RWPE2 (cell line): ENCODE results near the gene PLPPR5.

Experiments
- ATAC-seq: fragments of 200-7000 bp; cut with Tn5 transposase; 3 replicates; pipeline ENCODE4 v1.9.1; 2021; ENCODE audit warnings: low read depth
- DNase-seq: peaks from one replicate; pipeline ENCODE4 v3.0.0-alpha.2; 2020; ENCODE audit warnings: low spot score
- H3K27ac ChIP-seq: fragments of 450-650 bp; 2 replicates; pipeline ENCODE4 v1.5.1; 2017; ENCODE audit warnings: mild to moderate bottlenecking; ENCODE audit not compliant: poor library complexity, severe bottlenecking
- H3K27me3 ChIP-seq: fragments of 250-450 bp; sonication (Bioruptor Pico); 2 replicates; pipeline ENCODE4 v1.5.1; 2021; ENCODE audit warnings: mild to moderate bottlenecking, moderate library complexity; ENCODE audit not compliant: insufficient read depth, poor library complexity, severe bottlenecking
- H3K36me3 ChIP-seq: fragments of 250-450 bp; sonication (Bioruptor Pico); 2 replicates; pipeline ENCODE4 v1.5.1; 2020; ENCODE audit warnings: low read depth, mild to moderate bottlenecking, moderate library complexity
- H3K4me1 ChIP-seq: fragments of 250-450 bp; sonication (Bioruptor Pico); 2 replicates; pipeline ENCODE4 v1.5.1; 2021; ENCODE audit warnings: mild to moderate bottlenecking, moderate library complexity; ENCODE audit not compliant: insufficient read depth, poor library complexity, severe bottlenecking
- H3K4me3 ChIP-seq: fragments of 250-450 bp; sonication (Bioruptor Pico); 2 replicates; pipeline ENCODE4 v1.5.1; 2021; ENCODE audit warnings: mild to moderate bottlenecking, moderate library complexity; ENCODE audit not compliant: severe bottlenecking
- H3K9me3 ChIP-seq: fragments of 250-450 bp; sonication (Bioruptor Pico); 2 replicates; pipeline ENCODE4 v1.5.1; 2021; ENCODE audit warnings: mild to moderate bottlenecking, moderate library complexity; ENCODE audit not compliant: severe bottlenecking
- TF ChIP-seq, protein P1 (sequence below): fragments of 450-650 bp; IDR thresholded peaks from one replicate; pipeline ENCODE4 v1.5.1; 2017; ENCODE audit warnings: mild to moderate bottlenecking, moderate library complexity; ENCODE audit not compliant: poor library complexity, severe bottlenecking

The PLPPR5 gene

DNA sequence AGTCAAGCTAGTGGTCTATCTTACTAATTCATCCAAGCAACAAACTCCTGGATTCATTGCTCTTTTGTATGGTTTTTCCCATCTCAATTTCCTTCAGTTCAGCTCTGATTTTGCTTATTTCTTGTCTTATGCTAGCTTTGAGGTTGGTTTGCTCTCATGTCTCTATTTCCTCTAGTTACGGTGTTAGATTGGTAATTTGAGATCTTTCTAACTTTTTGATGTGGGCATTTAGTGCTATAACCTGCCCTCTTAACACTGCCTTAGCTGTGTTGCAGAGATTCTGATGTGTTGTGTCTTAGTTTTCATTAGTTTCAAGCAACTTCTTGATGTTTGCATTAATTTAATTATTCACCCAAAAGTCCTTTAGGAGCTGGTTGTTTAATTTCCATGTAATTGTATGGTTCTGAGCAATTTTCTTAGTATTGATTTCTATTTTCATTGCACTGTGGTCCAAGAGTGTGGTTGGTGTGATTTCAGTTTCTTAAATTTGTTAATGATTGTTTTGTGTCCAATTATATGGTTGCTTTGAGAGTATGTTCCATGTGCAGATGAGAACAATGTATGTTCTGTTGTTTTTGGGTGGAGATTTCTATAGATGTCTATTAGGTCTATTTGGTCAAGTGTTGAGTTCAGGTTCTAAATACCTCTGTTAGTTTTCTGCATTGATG lies 154.6 kb downstream of the PLPPR5 start:
- H3K27ac ChIP-seq = no peak overlapping the region
- no peak overlapping the region for H3K4me3 ChIP-seq
- no peaks in the 10 kb centered on the region for H3K4me1 ChIP-seq
- TF ChIP-seq, protein P1, sequence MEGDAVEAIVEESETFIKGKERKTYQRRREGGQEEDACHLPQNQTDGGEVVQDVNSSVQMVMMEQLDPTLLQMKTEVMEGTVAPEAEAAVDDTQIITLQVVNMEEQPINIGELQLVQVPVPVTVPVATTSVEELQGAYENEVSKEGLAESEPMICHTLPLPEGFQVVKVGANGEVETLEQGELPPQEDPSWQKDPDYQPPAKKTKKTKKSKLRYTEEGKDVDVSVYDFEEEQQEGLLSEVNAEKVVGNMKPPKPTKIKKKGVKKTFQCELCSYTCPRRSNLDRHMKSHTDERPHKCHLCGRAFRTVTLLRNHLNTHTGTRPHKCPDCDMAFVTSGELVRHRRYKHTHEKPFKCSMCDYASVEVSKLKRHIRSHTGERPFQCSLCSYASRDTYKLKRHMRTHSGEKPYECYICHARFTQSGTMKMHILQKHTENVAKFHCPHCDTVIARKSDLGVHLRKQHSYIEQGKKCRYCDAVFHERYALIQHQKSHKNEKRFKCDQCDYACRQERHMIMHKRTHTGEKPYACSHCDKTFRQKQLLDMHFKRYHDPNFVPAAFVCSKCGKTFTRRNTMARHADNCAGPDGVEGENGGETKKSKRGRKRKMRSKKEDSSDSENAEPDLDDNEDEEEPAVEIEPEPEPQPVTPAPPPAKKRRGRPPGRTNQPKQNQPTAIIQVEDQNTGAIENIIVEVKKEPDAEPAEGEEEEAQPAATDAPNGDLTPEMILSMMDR = no peak
- DNase-seq (no peak), ATAC-seq (no peak)
- H3K27me3 ChIP-seq = peaks cover 2% of the 10 kb centered on the region
- no peaks in the 10 kb centered on the region for H3K9me3 ChIP-seq
- no peaks in the 10 kb centered on the region for H3K36me3 ChIP-seq

- no peaks in the 10 kb centered on the region for H3K4me1 ChIP-seq
- H3K4me3 ChIP-seq = no peak overlapping the region
- ATAC-seq (no peak), DNase-seq (no peak)
- no peaks in the 10 kb centered on the region for H3K36me3 ChIP-seq
- H3K9me3 ChIP-seq = no peaks in the 10 kb centered on the region
- no peaks in the 10 kb centered on the region for H3K27me3 ChIP-seq
- no peak overlapping the region for H3K27ac ChIP-seq
- TF ChIP-seq, protein P1 = no peak
Measured at GRCh38 chr1:98842241-98842640, 162.4 kb downstream of the PLPPR5 start.
